Measurements from ENCODE around the gene IL10RB.
"Not testable (repeated sequence)": the region's sequence is repeated elsewhere in the genome, so short reads cannot be mapped to it uniquely, and the experiment has no call there.

Gene IL10RB

DNA sequence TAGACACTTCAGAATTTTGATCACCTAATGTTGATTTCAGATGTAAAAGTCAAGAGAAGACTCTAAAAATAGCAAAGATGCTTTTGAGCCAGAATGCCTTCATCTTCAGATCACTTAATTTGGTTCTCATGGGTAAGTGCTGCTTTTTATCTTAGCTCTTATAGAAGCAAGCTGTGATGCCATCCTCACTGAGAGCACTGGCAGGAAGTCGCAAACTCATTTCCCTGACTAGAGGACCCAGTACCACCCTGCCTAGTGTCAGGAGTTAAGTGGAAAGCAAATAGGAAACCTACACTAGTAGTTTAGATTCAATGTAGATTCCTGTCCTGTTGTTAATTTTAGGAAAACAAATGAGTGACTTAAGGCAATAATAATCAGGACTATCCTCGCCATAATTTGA lies 24.3 kb upstream of the IL10RB start:
- no peak for DNase-seq (ENCODE audit: low spot score)

DNA sequence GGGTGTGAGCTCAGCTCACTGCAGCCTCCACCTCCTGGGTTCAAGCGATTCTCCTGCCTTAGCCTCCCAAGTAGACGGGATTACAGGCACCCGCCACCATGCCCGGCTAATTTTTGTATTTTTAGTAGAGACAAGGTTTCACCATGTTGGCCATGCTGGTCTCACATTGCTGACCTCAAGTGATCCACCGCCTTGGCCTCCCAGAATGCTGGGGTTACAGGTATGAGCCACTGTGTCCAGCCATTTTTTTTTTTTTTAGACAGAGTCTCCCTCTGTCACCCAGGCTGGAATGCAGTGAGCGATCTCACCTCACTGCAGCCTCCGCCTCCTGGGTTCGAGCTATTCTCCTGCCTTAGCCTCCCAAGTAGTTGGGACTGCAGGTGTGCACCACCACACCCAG lies 23.3 kb upstream of the IL10RB start:
- not testable (repeated sequence) for DNase-seq (ENCODE audit: low spot score)

DNA sequence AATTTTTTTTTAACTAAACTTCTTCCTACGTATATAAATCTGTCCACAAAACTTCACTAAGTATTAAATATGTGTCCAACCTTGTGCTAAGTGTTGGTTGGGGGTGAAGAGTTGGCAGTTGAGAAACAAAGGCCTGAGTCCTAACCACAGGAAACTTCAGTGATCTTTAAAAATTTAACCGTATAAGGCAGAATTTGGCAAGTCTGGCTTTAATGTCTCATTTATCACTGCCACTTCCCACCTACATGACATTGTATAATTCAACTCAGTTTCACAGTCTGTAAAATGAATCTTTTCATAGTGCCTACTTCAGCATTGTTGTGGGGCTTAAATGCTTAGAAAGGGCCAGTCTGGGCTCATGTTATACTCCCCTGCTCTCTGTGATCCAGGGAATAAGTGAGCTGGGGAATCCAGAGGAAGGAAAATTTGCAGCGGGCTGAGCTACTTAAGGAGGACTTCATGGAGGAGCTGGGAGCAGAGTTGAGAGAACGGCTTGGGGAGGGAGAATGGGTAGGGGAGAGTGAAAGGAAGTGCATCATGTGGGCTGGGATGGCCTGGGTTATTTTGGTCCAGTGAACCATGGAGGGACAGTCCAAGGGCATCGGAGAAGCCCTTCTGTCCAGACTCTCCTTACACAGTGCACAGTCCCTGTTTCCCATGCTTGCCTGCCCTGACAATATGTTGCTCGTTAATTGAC lies 21.9 kb upstream of the IL10RB start:
- DNase-seq (ENCODE audit: low spot score), result no peak

DNA sequence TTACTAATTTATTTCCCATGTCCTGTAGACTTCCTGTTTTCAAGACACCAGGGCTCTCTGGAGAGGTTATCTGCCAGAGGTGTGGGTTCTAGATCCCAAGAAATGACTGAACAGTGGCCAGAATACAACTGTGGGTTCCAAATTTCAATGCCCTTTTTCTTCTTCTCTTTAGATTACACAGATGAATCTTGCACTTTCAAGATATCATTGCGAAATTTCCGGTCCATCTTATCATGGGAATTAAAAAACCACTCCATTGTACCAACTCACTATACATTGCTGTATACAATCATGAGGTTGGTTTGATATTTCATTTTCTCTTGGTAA lies 21.4 kb upstream of the IL10RB start:
- DNase-seq (ENCODE audit: low spot score), result no peak

DNA sequence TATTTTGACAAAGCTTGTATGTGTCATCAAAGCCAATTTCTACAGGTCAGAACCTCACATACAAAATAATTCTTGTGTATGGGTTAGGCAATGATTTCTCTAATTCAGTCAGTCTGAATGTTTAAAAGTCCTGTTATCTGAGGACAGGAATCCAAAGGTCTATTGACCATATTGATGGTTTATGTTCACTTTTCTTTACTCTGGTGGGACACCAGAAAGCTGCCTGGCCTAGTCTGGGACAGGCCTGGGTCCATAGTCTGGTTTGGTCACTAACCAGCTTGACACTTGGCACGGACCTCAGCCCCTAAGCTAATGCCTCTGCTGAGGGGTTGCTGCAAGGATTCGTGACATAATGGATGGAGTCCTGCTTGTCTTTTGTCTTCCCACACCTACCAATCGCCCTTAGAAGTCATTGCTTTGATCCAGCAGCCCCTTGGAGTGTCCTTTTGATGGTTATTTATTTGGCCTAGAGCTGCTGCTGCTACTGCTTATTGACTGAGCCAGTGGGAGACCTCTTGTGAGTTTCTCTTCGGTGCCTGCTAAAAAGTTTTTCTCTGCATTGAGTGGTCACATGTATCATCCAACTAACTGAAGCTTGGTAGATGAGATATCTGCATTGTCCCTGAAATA lies 20.8 kb upstream of the IL10RB start:
- DNase-seq (ENCODE audit: low spot score), result no peak

DNA sequence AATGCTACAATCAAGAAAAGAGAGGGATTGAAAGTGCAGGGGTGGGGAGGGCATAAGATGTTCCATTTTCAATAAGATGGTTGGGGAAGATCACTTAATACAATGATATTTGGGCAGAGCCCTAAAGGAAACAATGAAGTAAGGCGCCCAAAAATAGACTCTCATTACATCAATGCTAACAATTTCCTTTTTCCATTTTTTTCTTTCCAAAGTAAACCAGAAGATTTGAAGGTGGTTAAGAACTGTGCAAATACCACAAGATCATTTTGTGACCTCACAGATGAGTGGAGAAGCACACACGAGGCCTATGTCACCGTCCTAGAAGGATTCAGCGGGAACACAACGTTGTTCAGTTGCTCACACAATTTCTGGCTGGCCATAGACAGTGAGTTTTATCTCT lies 19.7 kb upstream of the IL10RB start:
- no peak for DNase-seq (ENCODE audit: low spot score)

DNA sequence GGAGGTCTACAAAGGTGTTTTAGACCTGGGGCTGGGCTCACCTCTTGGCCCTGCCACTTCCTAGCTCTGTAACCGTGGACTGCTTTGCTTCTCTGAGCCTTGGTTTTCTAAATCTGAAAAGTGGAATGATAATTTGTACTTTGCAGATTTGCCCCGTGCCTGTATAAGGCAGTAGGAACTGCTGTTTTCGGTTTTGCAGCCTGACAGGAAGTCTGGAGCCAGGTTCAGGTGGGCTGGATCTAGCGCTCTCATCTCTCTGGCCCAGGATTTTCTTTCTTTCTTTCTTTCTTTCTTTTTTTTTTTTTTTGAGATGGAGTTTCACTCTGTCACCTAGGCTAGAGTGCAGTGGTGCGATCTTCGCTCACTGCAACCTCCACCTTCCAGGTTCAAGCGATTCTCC lies 19.2 kb upstream of the IL10RB start:
- DNase-seq (ENCODE audit: low spot score), result no peak

DNA sequence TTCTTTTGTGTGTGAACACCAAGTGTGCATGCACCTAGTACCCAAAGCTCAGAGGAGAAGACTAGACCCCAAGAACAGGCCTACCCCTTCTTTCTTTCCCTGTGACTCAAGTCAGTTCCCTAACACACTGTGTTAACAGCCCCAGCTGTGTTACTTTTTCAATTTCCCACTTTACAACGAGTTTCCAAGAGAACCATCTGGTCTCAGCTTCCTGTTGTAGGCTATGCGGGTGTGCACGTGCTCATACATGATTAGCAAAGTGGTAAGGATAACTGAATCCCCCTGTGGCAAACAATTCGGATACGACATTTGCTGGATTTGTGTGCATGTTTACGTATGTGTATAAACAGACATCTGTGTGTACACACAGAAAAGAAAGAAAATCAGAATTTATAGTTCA lies 18.6 kb upstream of the IL10RB start:
- no peak for DNase-seq (ENCODE audit: low spot score)

DNA sequence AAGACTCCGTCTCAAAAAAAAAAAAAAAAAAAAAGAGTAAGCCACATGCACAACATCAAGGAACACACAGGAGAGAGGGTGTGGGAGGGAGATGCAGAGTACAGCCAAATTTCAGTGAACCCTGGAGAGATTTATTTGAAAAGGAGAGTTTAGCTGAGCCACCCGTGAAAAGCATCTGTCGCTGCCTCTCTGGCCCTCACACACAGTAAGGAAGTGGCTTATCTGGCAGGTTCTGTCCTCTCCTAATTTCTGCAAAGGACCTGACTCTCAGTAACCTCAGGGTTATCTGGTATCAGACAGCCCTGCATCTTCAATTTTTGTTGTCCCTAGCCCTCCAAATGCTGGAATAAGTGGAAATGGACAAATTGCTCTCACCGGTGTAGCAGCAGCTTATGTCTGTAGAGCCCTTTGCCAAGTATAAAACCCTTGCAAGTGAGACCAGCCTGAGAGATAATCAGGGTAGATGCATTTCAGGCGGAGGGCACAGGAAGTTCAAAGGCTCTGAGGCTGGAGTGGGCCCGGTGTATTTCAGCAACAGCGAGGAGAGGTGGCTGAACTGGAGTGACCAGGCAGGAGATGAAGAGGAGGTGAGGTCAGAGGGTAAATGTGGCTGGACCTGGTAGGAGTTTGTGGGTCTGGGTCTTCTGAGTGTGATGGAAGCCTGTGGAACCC lies 16.7 kb upstream of the IL10RB start:
- no peak for DNase-seq (ENCODE audit: low spot score)

DNA sequence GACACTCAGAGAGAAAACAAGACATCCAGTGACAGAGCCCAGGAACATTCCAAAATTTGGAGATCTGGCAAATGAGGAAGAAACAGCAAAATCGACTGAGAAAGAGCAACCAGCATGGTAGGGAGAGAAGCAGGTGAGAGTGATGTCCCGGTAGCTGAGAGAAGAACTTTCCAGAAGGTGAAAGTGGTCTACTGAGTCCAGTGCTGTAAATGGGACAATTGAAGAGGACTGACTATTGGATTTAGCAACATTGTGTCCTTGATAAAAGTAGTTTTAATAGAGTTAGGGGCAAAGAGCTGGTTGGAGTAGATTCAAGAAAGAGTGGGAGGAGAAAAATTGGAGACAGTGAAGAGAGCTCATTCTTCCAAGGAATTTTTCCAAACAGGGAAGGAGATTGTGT lies 15.0 kb upstream of the IL10RB start:
- DNase-seq (ENCODE audit: low spot score), result no peak

DNA sequence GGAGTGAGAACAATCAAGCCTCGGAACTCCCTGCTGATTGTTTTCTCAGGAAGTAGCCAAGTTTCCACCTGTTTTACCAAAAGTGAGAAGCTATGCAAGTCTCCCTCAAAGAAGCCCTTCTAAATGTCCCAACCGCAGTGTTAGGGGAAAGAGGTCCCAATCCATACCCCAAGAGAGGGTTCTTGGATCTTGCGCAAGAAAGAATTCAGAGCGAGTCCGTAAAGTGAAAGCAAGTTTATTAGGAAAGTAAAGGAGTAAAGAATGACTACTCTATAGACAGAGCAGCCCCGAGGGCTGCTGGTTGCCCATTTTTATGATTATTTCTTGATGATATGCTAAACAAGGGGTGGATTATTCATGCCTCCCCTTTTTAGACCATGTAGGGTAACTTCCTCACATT lies 12.8 kb upstream of the IL10RB start:
- DNase-seq (ENCODE audit: low spot score), result not testable (repeated sequence)

DNA sequence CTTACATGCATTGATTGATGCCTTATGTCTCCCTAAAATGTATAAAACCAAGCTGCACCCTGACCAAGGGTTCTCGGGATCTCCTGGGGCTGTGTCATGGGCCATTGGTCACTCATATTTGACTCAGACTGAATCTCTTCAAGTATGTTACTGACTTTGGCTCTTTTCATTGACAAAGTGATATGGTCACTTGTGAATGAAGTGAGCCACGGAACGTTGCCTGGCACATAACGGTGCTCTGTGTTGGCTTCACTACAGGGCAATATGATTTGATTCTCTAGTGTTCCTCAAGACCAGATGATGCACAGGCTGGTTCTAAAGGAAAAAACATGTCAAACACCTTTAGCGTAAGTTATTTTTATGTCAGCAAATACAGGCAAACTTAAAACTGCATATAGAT lies 11.4 kb upstream of the IL10RB start:
- DNase-seq (ENCODE audit: low spot score), result no peak

DNA sequence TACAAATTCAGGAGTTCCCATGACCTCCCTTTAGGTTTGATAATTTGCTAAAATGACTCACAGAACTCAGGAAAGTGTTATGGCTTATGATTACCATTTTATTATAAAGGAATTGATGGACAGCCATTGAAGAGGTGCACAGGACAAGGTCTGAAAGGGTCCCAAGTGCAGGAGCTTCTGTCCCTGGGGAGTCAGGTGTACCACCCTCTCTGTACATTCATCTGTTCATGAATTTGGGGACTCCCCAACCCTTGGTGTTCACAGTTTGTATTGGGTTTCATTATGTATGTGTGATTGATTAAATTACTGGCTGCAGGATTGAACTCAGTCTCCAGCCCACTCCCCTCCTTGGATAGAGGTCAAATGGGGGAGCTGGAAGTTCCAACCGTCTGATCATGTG lies 10.8 kb upstream of the IL10RB start:
- DNase-seq (ENCODE audit: low spot score), result no peak

DNA sequence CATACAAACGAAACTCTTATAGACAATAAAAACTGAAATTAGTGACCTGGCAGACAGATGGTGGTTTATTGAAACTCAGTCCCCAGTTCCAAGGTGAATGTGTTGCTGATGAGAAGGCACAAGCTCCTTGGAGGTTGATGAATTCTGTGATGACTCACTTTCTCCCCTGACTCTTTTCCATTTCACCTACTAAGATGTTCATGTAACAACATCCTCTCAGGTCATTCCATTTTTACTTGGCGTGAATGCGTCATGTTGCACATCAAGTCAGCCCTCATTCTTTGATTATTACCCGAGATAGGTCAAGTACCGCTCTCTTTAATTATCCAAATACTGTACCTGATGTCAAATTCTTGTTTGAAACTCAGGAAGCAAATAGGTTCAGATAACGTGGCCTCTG lies 10.1 kb upstream of the IL10RB start:
- no peak for DNase-seq (ENCODE audit: low spot score)

DNA sequence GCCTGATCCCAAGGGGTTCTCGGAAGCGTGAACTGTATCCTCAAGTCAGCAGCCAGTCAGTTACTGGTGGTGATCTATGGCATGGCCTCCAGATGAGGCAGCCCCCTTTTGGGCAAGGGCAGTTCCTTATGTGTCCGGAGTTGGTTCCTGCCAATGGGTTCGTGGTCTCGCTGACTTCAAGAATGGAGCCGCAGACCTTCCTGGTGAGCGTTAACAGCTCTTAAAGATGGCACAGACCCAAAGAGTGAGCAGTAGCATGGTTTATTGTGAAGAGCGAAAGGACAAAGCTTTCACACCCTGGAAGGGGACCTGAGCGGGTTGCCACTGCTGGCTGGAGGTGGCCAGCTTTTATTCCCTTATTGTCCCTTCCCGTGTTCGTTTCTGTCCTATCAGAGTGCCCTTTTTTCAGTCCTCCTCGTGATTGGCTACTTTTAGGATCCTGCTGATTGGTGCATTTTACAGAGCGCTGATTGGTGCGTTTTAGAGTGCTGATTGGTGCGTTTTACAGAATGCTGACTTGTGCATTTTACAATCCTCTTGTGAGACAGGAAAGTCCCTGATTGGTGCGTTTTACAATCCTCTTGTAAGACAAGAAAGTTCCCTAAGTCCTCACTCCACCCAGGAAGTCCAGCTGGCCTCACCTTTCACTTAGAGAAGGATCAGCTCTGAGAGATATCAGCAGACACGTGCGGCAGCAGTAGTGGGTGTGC lies 8.9 kb upstream of the IL10RB start:
- no peak for DNase-seq (ENCODE audit: low spot score)

DNA sequence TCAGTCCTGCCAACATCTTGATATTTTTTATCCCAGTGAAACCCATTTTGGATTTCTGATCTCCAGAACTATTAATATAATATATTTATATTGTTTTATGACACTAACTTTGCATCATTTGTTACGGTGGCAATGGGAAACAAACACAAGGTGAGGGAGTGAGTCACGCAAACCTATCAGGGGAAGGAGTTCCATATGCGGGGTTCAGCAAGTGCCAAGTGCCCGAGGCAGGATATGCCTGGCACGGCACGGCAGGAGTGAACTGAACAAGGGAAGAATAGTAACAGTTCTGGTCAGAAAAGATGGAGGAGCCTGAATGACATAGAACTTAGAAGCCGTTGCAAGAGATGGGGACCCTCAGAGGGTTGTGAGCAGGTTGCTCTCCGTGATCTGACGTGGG lies 7.7 kb upstream of the IL10RB start:
- DNase-seq (ENCODE audit: low spot score), result no peak

DNA sequence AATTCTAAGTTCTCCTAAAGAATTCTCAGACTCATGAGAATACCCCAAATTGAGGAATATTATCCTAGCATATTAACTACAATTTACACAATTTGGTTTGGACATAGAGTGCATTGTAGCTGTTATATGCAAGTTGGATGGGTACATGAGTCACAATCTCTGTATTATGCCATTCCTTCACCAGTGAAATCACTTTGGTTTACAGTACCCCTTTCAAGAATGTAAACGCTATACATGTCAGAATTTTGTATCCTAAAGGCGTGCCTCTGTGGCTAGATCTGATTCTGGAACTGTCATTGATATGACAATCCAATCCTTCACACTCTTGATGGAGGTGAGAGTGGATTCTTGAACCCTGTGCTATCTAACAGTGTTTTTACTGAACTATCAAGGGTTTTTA lies 6.7 kb upstream of the IL10RB start:
- DNase-seq (ENCODE audit: low spot score), result no peak

DNA sequence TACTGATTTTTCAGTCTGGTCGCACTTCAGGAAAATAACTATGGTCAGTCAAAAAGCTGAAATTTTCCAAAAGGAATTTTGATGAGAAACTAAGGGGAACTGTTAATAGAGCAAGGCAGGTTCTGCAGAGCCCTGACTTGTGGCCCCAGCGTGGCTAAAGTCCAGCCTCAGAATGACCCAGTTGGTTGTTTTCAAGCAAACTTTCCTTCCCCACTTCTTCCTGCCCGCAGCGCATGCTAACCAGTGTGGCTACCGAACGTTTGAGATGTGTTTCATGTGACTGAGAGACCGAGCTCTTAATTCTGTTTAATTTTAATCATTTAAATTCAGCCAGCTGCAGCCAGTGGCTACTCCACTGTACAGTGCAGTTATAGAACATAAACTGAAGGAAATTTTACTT lies 6.2 kb upstream of the IL10RB start:
- DNase-seq (ENCODE audit: low spot score), result no peak

DNA sequence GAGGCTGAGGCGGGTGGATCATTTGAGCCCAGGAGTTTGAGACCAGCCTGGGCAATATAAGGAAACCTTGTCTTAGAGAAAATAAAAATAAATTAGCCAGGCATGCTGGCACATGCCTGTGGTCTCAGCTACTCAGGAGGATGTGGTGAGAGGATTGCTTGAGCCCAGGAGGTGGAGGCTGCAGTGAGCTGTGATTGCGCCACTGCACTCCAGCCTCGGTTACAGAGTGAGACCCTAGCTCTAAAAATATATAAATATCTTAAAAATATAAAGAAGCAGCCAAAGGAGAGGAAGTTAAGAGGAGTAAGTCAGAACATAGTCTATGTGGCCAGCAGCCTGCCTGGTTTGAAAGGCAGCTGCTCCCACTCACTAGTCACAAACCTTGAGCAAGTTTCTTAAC lies 4.5 kb upstream of the IL10RB start:
- no peak for DNase-seq (ENCODE audit: low spot score)

DNA sequence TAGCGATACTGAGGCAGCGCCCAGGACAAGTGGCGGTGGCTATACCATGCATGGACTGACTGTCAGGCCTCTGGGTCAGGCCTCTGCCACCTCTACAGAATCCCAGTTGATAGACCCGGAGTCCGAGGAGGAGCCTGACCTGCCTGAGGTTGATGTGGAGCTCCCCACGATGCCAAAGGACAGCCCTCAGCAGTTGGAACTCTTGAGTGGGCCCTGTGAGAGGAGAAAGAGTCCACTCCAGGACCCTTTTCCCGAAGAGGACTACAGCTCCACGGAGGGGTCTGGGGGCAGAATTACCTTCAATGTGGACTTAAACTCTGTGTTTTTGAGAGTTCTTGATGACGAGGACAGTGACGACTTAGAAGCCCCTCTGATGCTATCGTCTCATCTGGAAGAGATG lies 3.2 kb upstream of the IL10RB start:
- no peak for DNase-seq (ENCODE audit: low spot score)

DNA sequence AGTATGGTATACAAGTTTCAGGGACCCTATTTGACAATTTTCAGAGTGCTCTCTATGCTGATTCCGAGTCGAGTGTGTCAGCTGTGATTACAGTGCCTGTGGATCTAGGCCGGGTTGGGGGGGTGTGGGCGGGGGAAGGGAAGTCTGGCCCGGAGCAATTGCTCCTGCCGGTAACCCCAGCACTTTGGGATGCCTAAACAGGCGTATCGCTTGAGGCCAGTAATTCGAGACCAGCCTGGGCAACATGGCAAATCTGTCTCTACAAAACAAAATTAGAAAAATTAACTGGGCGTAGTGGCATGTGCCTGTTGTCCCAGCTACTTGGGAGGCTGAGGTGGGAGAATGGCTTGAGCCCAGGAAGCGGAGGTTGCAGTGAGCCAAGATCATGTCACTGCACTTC lies 1.6 kb upstream of the IL10RB start:
- DNase-seq (ENCODE audit: low spot score), result no peak

DNA sequence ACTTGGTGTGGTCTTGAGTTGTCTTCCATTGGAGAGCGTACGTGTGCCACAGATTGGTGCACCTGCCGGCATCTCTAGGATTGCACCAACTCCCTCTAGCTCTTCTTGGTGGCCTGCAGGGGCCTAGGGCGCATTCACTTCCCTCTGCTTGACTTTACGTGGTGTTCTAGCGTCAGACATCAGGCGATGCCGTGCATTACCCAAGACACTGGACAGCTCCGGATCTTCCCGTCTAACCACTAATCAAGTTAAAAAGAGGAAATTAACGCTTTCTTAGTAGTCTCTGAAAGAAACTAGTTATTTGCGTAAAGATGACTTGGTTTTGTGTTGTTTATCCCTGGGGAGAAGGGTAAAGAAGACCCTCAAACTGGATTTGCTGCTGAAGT lies 510 bp upstream of the IL10RB start:
- no peak for DNase-seq (ENCODE audit: low spot score)

DNA sequence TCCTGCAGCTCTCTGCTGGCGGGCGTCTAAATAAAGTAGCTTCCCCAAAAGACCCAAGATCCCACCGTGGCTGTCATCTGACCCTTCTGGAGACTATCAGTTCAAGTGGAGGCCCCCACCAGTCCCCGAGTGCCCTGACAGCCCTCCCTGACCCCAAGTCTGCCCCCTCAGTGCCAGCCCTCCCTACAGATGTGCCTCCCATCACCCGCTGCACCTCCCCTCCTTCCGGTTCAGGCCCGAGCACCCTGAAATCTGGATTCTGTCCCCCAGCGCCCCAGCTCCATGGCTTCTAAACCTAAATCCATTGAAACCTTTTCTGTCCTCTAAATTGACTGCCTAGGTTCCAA lies 595 bp downstream of the IL10RB start:
- DNase-seq (ENCODE audit: low spot score), result no peak
